VCaP (cell line): Measurements from ENCODE around the gene ARHGAP21.

Source experiments
- H3K27ac ChIP-seq: fragments of 450-650 bp; 2 replicates; pipeline ENCODE4 v1.5.1; 2017
- TF ChIP-seq, protein P1 (sequence below): fragments of 450-650 bp; conservative IDR thresholded peaks from 2 replicates; pipeline ENCODE4 v1.5.1; 2017; ENCODE audit warnings: mild to moderate bottlenecking, moderate library complexity

ARHGAP21 gene

DNA sequence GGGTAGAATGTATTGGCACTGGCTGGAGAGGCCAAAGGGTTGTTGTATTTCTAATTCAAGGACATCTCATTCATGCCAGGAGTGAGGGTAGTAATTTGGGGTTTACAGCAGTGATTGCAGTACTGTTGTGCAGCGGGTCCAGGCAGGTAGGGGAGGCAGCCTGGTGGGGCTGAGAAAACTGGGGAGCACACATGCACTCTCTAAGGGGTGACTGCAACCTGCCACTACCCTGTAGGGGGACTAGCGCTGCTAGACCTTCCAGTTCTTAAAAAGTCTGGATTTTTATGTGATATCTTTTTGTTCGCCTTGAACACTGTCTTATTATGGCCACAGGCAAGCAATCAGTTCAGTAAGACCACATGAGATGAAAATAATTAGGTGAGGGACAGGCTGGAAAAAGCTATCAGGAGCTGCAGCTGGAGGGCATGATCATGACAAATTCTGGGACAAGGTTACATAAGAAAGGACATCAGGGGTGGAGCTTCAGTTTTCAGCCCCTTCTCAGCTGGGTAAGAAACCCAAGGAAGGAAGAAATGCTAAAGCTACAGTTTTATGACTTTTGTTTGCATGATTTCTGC lies 149.0 kb downstream of the ARHGAP21 start:
- no peak overlapping the region for H3K27ac ChIP-seq
- TF ChIP-seq, protein P1, sequence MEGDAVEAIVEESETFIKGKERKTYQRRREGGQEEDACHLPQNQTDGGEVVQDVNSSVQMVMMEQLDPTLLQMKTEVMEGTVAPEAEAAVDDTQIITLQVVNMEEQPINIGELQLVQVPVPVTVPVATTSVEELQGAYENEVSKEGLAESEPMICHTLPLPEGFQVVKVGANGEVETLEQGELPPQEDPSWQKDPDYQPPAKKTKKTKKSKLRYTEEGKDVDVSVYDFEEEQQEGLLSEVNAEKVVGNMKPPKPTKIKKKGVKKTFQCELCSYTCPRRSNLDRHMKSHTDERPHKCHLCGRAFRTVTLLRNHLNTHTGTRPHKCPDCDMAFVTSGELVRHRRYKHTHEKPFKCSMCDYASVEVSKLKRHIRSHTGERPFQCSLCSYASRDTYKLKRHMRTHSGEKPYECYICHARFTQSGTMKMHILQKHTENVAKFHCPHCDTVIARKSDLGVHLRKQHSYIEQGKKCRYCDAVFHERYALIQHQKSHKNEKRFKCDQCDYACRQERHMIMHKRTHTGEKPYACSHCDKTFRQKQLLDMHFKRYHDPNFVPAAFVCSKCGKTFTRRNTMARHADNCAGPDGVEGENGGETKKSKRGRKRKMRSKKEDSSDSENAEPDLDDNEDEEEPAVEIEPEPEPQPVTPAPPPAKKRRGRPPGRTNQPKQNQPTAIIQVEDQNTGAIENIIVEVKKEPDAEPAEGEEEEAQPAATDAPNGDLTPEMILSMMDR: no peak

DNA sequence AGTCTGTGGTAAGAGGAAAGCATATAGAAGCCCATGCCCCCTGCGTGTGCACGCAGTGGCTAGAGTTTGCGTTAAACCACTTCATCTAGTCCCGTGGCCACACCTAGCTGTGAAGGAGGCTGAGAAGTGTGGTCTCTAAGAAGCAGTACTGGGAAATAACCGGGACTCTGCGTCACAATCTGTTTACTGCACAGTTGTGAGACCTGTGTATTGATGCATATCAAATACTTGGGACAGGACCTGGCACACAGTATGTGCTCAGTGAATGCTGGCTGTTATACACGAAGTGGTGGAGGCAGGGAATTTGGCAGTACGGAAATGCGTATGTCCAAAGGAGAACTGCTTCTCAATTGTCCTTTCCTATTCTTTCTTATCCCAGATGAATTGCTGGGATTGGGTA lies 149.5 kb downstream of the ARHGAP21 start:
- H3K27ac ChIP-seq: no peak overlapping the region
- TF ChIP-seq, protein P1: no peak

DNA sequence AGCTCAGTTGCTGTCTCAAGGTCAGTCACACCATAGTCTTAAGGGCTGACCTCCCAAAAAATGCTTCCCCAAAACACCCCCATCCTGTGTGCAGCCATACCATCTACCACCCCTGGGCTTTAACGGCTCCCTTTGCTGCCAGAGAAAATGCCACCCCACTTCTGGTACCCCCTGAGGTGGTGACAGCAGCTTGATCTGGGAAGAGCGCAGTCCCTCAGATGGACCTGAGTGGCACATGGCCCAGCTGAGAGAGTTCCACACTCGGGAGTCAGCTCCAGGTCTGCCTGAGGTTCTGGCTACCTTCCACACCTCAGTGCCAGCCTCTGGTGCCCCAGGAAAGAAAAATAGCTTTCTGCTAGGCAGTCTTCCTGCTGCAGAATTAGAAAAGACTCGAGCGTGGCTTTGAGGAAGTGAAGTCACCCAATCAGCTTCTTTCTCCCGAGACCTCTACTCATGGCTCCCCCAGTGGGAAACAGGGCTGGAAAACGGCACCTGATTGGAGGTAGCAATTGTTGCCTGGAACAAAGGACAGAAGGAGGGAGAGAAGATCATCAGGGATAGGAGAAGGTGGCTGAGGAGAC lies 151.7 kb downstream of the ARHGAP21 start:
- H3K27ac ChIP-seq: no peak overlapping the region
- TF ChIP-seq, protein P1: no peak

- H3K27ac ChIP-seq: no peak overlapping the region
- TF ChIP-seq, protein P1: no peak
Observed at GRCh38 chr10:24570658-24571426, 152.8 kb downstream of the ARHGAP21 start.

- H3K27ac ChIP-seq: no peak overlapping the region
- TF ChIP-seq, protein P1: no peak
Observed at GRCh38 chr10:24569828-24570657, 153.6 kb downstream of the ARHGAP21 start.

DNA sequence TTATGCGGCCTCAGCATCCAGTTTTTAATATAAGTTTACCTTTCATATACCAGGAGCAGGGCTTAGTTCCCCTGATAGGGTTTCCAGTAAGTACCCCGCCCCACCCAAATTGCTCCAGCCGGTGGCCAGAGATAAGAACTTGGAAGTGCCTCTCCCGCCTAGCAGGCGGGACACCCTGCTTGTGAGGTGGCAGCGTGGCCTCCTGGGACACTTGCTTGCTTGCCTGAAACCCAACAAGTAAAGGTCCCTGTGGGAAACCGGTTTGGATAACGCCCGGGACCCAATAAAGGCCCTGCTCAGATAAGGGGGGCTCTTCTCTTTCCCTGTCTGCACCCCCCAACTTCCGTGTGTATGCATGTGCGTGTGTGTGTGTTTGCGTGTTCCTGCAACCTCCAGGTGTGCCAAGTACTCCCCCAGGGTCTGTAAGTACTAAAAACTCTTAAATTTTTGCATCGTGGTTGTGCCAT lies 154.3 kb downstream of the ARHGAP21 start:
- TF ChIP-seq, protein P1: no peak
- no peak overlapping the region for H3K27ac ChIP-seq

DNA sequence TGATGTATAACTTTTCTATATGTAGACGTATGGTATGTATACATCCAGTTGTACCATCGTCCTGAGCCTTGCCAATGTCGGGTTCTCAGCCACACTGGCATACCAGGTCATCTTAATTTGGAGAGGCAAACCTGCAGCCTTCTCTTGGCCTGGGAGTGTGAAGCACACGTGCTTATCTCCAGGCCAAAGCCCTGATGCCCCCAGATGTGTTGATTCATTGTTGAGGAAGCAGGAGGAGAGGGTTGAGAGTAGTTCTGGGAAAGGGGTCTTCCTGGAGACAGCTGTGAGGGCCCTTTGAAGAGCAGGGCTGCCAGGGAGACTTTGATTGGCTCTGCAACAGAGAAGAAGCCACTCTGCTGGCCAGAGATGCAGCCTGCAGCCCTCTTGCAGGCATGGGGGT lies 155.6 kb downstream of the ARHGAP21 start:
- no peak overlapping the region for H3K27ac ChIP-seq
- TF ChIP-seq, protein P1: no peak
